Panc1 (cell line): ENCODE results near the gene RFC2. TPM values are rescaled to one million over a fixed set of nuclear protein-coding genes. Genes with fewer than 3 reads are reported as not detected.

ENCODE experiments used
- ATAC-seq: fragments of 200-7000 bp; cut with Tn5 transposase; 2 replicates; pipeline ENCODE4 v1.9.1; 2020; ENCODE audit warnings: mild to moderate bottlenecking, moderate library complexity
- BruUV-seq: library from RNA; stranded (reverse); fragments of 400-500 nt; replicated peaks from 2 replicates; lab custom pipeline; 2021; lab: Mats Ljungman, UMichigan
- CTCF ChIA-PET: fragments of 300-600 bp; sonication (Branson Sonifier 250); formaldehyde crosslinking; loops from one replicate; lab custom pipeline; 2022; ENCODE audit warnings: antibody characterized with exemption; lab: Charles Lee
- POLR2A ChIA-PET: fragments of 300-600 bp; sonication (Branson Sonifier 250); formaldehyde crosslinking; loops from one replicate; lab custom pipeline; 2022; ENCODE audit warnings: antibody characterized with exemption; lab: Charles Lee
- DNase-seq: peaks from one replicate; pipeline ENCODE4 v3.0.0-alpha.2; 2010; ENCODE audit warnings: low read depth, low spot score
- H3K27ac ChIP-seq: 2 replicates; pipeline ENCODE4 v1.5.1; 2011; ENCODE audit warnings: mild to moderate bottlenecking, low read length, inconsistent platforms
- H3K27me3 ChIP-seq: fragments of 200-500 bp; sonication (Bioruptor generic); 2 replicates; pipeline ENCODE4 v1.6.0; 2014; ENCODE audit warnings: low read length, inconsistent platforms; ENCODE audit not compliant: control insufficient read depth, insufficient read depth
- H3K36me3 ChIP-seq: fragments of 200-500 bp; sonication (Bioruptor generic); 2 replicates; pipeline ENCODE4 v1.5.1; 2014; ENCODE audit warnings: inconsistent platforms, mild to moderate bottlenecking, low read length, moderate library complexity; ENCODE audit not compliant: control insufficient read depth, insufficient read depth
- H3K4me1 ChIP-seq: 2 replicates; pipeline ENCODE4 v1.5.1; 2011; ENCODE audit warnings: inconsistent platforms, mild to moderate bottlenecking, low read length, moderate library complexity; ENCODE audit not compliant: control insufficient read depth, insufficient read depth
- H3K4me3 ChIP-seq, 2 experiments: 2 replicates each; pipeline ENCODE4 v1.5.1; 2011 to 2012; ENCODE audit warnings: low read depth in 2 of 2, low read length in 2 of 2, mild to moderate bottlenecking in 2 of 2, inconsistent platforms in 1 of 2, moderate library complexity in 1 of 2
- H3K9me3 ChIP-seq: fragments of 200-500 bp; sonication (Bioruptor generic); 2 replicates; pipeline ENCODE4 v1.5.1; 2014; ENCODE audit warnings: low read depth, mild to moderate bottlenecking, inconsistent platforms, low read length, moderate library complexity; ENCODE audit not compliant: control insufficient read depth, insufficient read depth
- CTCF ChIP-seq: fragments of 450-650 bp; IDR thresholded peaks from 2 replicates; pipeline ENCODE4 v1.5.1; 2017; ENCODE audit warnings: mild to moderate bottlenecking
- POLR2AphosphoS5 ChIP-seq: IDR thresholded peaks from 2 replicates; pipeline ENCODE4 v1.6.1; 2012; ENCODE audit warnings: mild to moderate bottlenecking, low read depth, low read length, moderate library complexity
- REST ChIP-seq, 2 experiments: IDR thresholded peaks; 2 replicates each; pipeline ENCODE4 v1.6.1; 2011 to 2012; ENCODE audit warnings: low read depth in 2 of 2, control low read depth in 1 of 2, low read length in 1 of 2, mild to moderate bottlenecking in 1 of 2, moderate library complexity in 1 of 2; ENCODE audit not compliant: insufficient read depth in 1 of 2
- SIN3A ChIP-seq: IDR thresholded peaks from 2 replicates; pipeline ENCODE4 v1.6.1; 2012; ENCODE audit warnings: low read depth, mild to moderate bottlenecking, low read length, moderate library complexity, borderline replicate concordance; ENCODE audit not compliant: insufficient read depth
- TCF7L2 ChIP-seq: IDR thresholded peaks from 2 replicates; pipeline ENCODE4 v1.6.1; 2011; ENCODE audit warnings: mild to moderate bottlenecking, low read depth, low read length, inconsistent platforms
- in situ Hi-C: cut with HindIII; loops from 2 replicates; pipeline ENCODE4 v1.10.0; 2016; ENCODE audit warnings: low sequenced_read_pairs, low pct_unique_long_range_greater_than_20kb
- intact Hi-C: fragments of 100-400 bp; cut with micrococcal nuclease; formaldehyde crosslinking; loops from one replicate; pipeline ENCODE4 v1.10.0; 2022; ENCODE audit not compliant: unreplicated experiment
- total RNA-seq: library from RNA; stranded (reverse); gene quantifications from one replicate; pipeline ENCODE4 v1.2.1, GENCODE V29; 2021; ENCODE audit not compliant: unreplicated experiment

The RFC2 gene
- total RNA-seq, 1 experiment from 2014 or later, result 56.2 TPM

- in situ Hi-C loops (no loop called here), intact Hi-C loops (no loop called here)
- POLR2A ChIA-PET, result interaction anchor here (0.7 kb wide), 1 partner anchor 134 kb away, joined by 10 read pairs; no protein-coding TSS in a partner anchor
- H3K27me3 ChIP-seq, result no peaks in the 10 kb centered on the region
- CTCF ChIA-PET, result no interaction called here
- TF ChIP-seq REST (IDR thresholded peaks at IDR 0.05; ENCODE audit: insufficient read depth in 1 of 2, low read depth in 2 of 2, low read length in 1 of 2) (no peak), SIN3A (no peak), POLR2AphosphoS5 (no peak), TCF7L2 (no peak), CTCF (no peak)
- H3K4me1 ChIP-seq, result no peaks in the 10 kb centered on the region
- no peak for ATAC-seq
- H3K36me3 ChIP-seq, result peaks cover 18% of the 10 kb centered on the region
- no peaks in the 10 kb centered on the region for H3K9me3 ChIP-seq
- H3K27ac ChIP-seq, result no peak overlapping the region
- no peak for DNase-seq
- no peak overlapping the region for H3K4me3 ChIP-seq
- no TSS peak for BruUV-seq
Measured at GRCh38 chr7:74233655-74234285, 20.4 kb downstream of the RFC2 start.

- TF ChIP-seq CTCF, result no peak
- no peak for TF ChIP-seq TCF7L2
- TF ChIP-seq POLR2AphosphoS5, result no peak
- no peak for TF ChIP-seq SIN3A
- no peak for TF ChIP-seq REST (IDR thresholded peaks at IDR 0.05; ENCODE audit: insufficient read depth in 1 of 2, low read depth in 2 of 2, low read length in 1 of 2)
- in situ Hi-C loops, result no loop called here
- no peaks in the 10 kb centered on the region for H3K9me3 ChIP-seq
- no TSS peak for BruUV-seq
- DNase-seq (no peak), ATAC-seq (no peak)
- intact Hi-C loops, result no loop called here
- peaks cover 13% of the 10 kb centered on the region for H3K36me3 ChIP-seq
- no peaks in the 10 kb centered on the region for H3K27me3 ChIP-seq
- H3K4me1 ChIP-seq, result no peaks in the 10 kb centered on the region
- no peak overlapping the region for H3K27ac ChIP-seq
- ChIA-PET POLR2A (no interaction called here), CTCF (no interaction called here)
- H3K4me3 ChIP-seq, result no peak overlapping the region
Measured at GRCh38 chr7:74231232-74231590, 23.0 kb downstream of the RFC2 start.
